Activated CD4-positive, alpha-beta T cell treated with anti-CD3 and anti-CD28 coated beads for 48 hours (primary cell): ENCODE results near the gene SEMA3E.
"Not testable (repeated sequence)": the region's sequence is repeated elsewhere in the genome, so short reads cannot be mapped to it uniquely, and the experiment has no call there.

Source experiments
- DNase-seq: peaks from one replicate; pipeline ENCODE4 v3.0.0-alpha.2; 2020

SEMA3E gene

DNA sequence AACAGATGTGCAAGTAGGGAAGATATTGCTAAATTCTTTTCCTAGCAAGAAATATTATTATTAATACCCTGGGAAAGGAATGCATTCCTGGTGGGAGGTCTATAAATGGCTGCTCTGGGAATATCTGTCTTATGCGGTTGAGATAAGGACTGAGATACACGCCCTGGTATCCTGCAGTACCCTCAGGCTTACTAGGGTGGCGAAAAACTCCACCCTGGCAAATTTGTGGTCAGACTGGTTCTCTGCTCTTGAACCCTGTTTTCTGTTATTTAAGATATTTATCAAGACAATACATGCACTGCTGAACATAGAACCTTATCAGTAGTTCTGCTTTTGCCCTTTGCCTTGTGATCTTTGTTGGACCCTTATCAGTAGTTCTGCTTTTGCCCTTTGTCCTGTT, 96.4 kb downstream of the SEMA3E start:
- DNase-seq = not testable (repeated sequence)

DNA sequence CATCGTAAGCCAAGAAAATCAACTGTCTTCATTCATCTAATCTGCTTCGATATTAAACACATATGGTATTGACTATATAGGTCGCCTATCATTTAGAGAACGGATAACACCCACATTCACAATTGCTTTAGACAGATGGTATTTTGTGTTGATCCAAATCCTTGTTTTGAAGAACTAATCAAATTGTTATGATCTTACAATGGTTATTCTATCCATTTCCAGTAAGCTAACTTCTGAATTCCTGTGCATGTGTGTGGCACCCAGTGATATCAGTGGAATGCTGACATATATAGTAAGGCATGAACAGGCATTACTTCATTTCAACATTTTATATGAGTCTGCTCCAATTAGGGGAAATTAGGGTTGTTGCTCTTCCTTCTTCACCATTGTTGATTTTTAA, 98.8 kb downstream of the SEMA3E start:
- no peak for DNase-seq

DNA sequence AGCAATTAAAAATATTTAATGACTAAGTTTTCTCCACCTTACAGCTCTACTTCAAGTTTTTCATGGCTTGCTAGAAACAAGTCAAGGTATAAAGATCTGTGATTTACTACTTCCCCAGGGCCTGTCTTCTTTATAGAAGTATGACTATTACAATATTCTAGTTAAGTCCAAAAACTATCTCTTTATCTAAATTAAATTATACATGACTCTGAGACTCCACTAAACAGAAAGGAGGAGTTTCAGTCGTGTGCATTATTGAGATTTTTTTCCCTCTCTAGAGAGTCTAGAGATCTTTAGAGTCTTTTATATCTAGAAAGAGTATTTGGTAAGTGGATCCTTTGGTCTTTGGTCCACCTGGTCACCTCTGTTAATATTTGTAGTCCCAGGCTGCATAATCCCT, 100.7 kb downstream of the SEMA3E start:
- no peak for DNase-seq

- DNase-seq = no peak
Observed at GRCh38 chr7:83547526-83547925, 101.4 kb downstream of the SEMA3E start.

DNA sequence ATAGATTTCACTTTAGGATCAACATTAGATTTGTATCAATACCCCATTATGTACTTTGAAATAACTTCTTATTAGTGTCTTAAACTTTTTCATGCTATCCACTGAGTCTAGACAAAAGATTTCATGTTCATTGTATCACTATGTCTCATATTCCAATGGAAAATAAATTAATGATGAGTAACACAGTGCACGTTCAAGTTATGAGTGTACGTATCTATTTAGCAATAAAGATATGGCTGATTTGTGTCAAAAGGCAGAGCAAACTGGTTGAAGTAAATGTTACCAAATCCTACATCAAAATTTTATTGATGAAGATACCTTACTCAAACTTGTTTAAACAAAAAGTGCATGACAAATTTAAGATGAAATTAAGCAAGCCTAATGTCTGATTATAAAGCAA, 102.4 kb downstream of the SEMA3E start:
- no peak for DNase-seq

- no peak for DNase-seq
Observed at GRCh38 chr7:83541187-83541960, 107.6 kb downstream of the SEMA3E start.

- DNase-seq = no peak
Observed at GRCh38 chr7:83534488-83534887, 114.5 kb downstream of the SEMA3E start.

DNA sequence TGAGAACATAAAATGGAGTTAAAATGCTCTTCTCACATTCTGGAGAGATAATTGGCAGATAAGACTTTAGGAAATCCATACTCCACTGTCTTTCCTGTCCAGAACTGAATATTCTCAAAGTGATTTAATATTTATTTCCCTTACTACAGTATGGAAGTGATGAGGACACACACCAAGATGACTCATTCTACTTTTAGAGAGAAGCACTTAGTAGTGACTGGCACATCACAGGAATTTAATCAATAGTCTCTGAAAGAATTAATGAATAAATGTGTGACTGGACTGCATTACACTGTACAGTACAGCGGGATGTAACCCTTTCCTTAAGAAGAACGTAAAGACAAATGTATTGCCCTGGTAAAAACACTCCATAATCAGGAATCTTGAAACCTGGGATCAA, 116.7 kb downstream of the SEMA3E start:
- DNase-seq = no peak

DNA sequence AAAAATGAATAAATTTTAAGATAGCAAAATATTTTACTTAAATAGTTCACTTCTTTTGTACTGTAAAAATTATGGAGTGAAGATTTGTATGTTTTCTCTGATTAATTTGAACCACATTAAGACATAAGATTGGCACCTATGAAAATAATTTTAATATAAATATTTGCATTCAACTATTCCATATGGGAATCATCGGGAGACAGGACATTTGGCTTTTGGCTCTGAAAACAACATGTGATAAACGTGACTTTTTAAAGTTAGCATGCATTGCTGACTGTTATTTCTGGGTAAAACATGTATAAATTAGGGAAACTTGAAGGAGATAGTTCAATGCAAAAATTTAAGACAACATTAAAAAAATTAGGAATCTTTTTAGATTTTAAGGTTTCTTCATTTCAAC, 117.2 kb downstream of the SEMA3E start:
- no peak for DNase-seq

- no peak for DNase-seq
Observed at GRCh38 chr7:83528925-83529423, 120.0 kb downstream of the SEMA3E start.

GRCh38 chr7:83524277-83525075, 124.5 kb downstream of the SEMA3E start:
- no peak for DNase-seq

- DNase-seq = no peak
Observed at GRCh38 chr7:83520726-83521125, 128.2 kb downstream of the SEMA3E start.

- no peak for DNase-seq
Observed at GRCh38 chr7:83519240-83519639, 129.7 kb downstream of the SEMA3E start.

- DNase-seq = no peak
Observed at GRCh38 chr7:83517035-83517700, 131.8 kb downstream of the SEMA3E start.

DNA sequence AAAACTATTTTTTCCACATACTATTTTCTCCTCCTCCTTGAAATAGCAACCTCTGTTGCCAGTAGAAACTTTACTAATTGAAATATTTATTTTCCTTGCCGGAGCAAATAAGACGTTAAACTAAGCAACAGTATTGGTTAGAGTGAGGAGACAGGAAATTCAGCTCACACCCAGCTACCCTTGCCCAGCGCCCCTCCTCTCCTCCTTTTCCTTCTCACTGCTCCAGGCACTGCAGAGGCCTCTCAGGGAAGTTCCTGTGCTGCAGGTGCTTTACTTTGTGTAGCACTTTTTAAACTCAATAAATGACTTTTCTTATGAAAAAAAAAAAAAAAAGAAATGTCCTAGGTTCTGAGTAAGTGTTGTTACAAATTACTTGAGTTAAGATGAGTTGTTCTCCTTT, 134.0 kb downstream of the SEMA3E start:
- DNase-seq = no peak

GRCh38 chr7:83509255-83510021, 139.5 kb downstream of the SEMA3E start:
- DNase-seq = no peak

DNA sequence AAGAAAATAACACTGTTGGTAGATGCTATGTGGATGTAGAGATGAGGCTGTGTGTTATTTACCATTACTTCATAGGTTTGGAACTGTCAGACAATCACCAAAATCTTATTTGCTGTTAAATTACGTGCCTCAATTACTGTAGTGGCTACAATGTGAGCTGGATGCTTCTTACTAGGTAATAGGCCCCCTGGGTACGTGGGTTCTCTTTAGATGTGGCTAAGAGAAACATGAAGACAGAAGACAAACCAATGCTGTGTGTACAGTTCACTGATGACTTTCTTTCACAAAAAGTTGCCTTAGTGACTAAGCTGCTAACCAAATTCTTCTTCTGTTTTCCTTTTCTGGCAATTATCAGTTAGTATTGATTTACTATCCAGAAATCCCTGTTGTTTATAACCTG, 144.6 kb downstream of the SEMA3E start:
- no peak for DNase-seq

GRCh38 chr7:83502636-83503035, 146.3 kb downstream of the SEMA3E start:
- no peak for DNase-seq

GRCh38 chr7:83494683-83495082, 154.3 kb downstream of the SEMA3E start:
- no peak for DNase-seq

- DNase-seq = no peak
Observed at GRCh38 chr7:83492802-83493201, 156.1 kb downstream of the SEMA3E start.

- no peak for DNase-seq
Observed at GRCh38 chr7:83487801-83488200, 161.1 kb downstream of the SEMA3E start.

GRCh38 chr7:83486957-83487356, 162.0 kb downstream of the SEMA3E start:
- DNase-seq = no peak

GRCh38 chr7:83486536-83486935, 162.4 kb downstream of the SEMA3E start:
- no peak for DNase-seq
